ENCODE data around the gene CDC42EP4. TPM values are rescaled to one million over a fixed set of nuclear protein-coding genes. Genes with fewer than 3 reads are reported as not detected.

Gene CDC42EP4
- total and polyA plus RNA-seq, 2 experiments from 2014 or later: 4.4 to 19.9 TPM

GRCh38 chr17:73297934-73298861, 13.6 kb downstream of the CDC42EP4 start:
- Histone ChIP-seq H3K4me2 (no peak overlapping the region), H2AFZ (no peak overlapping the region), H3K27ac (ENCODE audit: low read depth) (no peak overlapping the region), H3K4me3 (no peak overlapping the region), H3K79me2 (replicated peaks; ENCODE audit: insufficient read depth) (peaks cover 37% of the 10 kb centered on the region), H3F3A (replicated peaks; ENCODE audit: low read depth) (no peaks in the 10 kb centered on the region), H3K4me1 (ENCODE audit: insufficient read depth) (no peaks in the 10 kb centered on the region), H3K36me3 (ENCODE audit: insufficient read depth) (no peaks in the 10 kb centered on the region), H3K27me3 (ENCODE audit: insufficient read depth) (no peaks in the 10 kb centered on the region), H3K9me2 (ENCODE audit: insufficient read depth) (no peaks in the 10 kb centered on the region), H4K20me1 (replicated peaks; ENCODE audit: insufficient read depth) (no peaks in the 10 kb centered on the region; the same call in 1 of the 2 replicates)
- peaks cover 4% of the 10 kb centered on the region; the same call in 2 of the 3 replicates for H3K4me1 Mint-ChIP-seq
- ATAC-seq (peak; percentile 45), DNase-seq (ENCODE audit: low spot score) (no peak)
- H3K36me3 Mint-ChIP-seq (ENCODE audit: low read depth): no peaks in the 10 kb centered on the region
- no peak for TF ChIP-seq POLR2AphosphoS5 (IDR thresholded peaks at IDR 0.05; ENCODE audit: low read depth)
- TF ChIP-seq NANOG (IDR thresholded peaks at IDR 0.05; ENCODE audit: borderline replicate concordance): no peak
- TF ChIP-seq CREB1 (CRISPR knock-in tag; IDR thresholded peaks at IDR 0.05; ENCODE audit: low read depth): no peak
- TF ChIP-seq ZNF462 (CRISPR knock-in tag; IDR thresholded peaks at IDR 0.05): no peak
- TF ChIP-seq ZNF331 (CRISPR knock-in tag; IDR thresholded peaks at IDR 0.05; ENCODE audit: low read depth): no peak
- no peak for TF ChIP-seq STAT1 (IDR thresholded peaks at IDR 0.05; ENCODE audit: unreplicated experiment)
- TF ChIP-seq EZH2 (IDR thresholded peaks at IDR 0.05; ENCODE audit: low read depth, unreplicated experiment): no peak
- TF ChIP-seq, protein P1, sequence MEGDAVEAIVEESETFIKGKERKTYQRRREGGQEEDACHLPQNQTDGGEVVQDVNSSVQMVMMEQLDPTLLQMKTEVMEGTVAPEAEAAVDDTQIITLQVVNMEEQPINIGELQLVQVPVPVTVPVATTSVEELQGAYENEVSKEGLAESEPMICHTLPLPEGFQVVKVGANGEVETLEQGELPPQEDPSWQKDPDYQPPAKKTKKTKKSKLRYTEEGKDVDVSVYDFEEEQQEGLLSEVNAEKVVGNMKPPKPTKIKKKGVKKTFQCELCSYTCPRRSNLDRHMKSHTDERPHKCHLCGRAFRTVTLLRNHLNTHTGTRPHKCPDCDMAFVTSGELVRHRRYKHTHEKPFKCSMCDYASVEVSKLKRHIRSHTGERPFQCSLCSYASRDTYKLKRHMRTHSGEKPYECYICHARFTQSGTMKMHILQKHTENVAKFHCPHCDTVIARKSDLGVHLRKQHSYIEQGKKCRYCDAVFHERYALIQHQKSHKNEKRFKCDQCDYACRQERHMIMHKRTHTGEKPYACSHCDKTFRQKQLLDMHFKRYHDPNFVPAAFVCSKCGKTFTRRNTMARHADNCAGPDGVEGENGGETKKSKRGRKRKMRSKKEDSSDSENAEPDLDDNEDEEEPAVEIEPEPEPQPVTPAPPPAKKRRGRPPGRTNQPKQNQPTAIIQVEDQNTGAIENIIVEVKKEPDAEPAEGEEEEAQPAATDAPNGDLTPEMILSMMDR (conservative IDR thresholded peaks at IDR 0.05; ENCODE audit: low read depth in 2 of 2): no peak
- TF ChIP-seq, protein P2, sequence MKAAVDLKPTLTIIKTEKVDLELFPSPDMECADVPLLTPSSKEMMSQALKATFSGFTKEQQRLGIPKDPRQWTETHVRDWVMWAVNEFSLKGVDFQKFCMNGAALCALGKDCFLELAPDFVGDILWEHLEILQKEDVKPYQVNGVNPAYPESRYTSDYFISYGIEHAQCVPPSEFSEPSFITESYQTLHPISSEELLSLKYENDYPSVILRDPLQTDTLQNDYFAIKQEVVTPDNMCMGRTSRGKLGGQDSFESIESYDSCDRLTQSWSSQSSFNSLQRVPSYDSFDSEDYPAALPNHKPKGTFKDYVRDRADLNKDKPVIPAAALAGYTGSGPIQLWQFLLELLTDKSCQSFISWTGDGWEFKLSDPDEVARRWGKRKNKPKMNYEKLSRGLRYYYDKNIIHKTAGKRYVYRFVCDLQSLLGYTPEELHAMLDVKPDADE (IDR thresholded peaks at IDR 0.05): no peak
- no peak for TF ChIP-seq REST (IDR thresholded peaks at IDR 0.05; ENCODE audit: unreplicated experiment)
- no peak for TF ChIP-seq JUNB (IDR thresholded peaks at IDR 0.05; ENCODE audit: unreplicated experiment)
- TF ChIP-seq ZNF114 (CRISPR knock-in tag; IDR thresholded peaks at IDR 0.05): no peak
- TF ChIP-seq EZH2phosphoT487 (IDR thresholded peaks at IDR 0.05; ENCODE audit: unreplicated experiment): no peak
- H3K4me3 Mint-ChIP-seq: no peak overlapping the region
- no peak overlapping the region for H3K27ac Mint-ChIP-seq
- peaks cover 6% of the 10 kb centered on the region for H3K27me3 Mint-ChIP-seq (ENCODE audit: insufficient read depth, low read depth, poor library complexity)
- no peaks in the 10 kb centered on the region for H3K9me3 Mint-ChIP-seq
